Measurements from ENCODE around the gene PDP2.

PDP2 gene, protein sequence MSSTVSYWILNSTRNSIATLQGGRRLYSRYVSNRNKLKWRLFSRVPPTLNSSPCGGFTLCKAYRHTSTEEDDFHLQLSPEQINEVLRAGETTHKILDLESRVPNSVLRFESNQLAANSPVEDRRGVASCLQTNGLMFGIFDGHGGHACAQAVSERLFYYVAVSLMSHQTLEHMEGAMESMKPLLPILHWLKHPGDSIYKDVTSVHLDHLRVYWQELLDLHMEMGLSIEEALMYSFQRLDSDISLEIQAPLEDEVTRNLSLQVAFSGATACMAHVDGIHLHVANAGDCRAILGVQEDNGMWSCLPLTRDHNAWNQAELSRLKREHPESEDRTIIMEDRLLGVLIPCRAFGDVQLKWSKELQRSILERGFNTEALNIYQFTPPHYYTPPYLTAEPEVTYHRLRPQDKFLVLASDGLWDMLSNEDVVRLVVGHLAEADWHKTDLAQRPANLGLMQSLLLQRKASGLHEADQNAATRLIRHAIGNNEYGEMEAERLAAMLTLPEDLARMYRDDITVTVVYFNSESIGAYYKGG

DNA sequence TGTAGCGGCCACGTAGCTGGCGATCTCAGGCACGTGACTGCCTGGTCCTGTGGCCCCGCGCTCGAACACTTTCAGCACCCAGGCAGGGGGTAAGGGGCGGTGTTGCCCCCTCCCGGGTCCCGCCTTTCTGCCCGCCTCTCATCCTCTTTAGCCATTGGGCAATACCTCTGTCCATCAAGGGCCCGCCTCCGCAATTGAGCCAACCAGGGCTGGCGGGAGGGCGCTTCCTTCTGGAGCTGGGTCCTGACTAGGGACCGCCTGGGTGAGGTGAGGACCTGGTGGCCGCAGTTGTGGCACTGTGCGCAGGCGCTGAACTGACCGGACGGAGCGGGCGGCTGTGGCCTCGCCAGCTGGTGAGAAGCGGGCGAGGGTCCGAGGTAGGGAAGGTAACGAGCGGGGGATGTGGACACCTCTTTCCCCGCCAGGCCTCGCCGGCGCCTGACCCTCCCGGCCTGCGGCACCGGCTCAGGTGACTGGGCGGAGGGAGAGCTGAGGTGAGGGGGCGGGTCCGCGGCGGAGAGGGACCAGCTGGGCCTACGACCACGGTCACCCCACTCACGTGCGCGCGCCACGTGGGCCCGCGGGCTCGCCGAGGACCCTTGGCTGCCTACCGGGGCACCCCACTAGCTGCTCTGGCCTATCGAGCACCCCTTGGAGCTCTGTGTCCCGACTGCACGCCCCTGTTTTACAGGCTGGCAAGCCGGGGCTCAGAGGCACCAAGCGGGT lies at the start of gene PDP2:
TSS of gene PDP2 (plus strand) at position 228 of the 726 bp plus-strand sequence. CDS start 3,770 bp downstream, outside the sequence.
- DNase-seq (ENCODE audit: low read depth) = peak; percentile 95

DNA sequence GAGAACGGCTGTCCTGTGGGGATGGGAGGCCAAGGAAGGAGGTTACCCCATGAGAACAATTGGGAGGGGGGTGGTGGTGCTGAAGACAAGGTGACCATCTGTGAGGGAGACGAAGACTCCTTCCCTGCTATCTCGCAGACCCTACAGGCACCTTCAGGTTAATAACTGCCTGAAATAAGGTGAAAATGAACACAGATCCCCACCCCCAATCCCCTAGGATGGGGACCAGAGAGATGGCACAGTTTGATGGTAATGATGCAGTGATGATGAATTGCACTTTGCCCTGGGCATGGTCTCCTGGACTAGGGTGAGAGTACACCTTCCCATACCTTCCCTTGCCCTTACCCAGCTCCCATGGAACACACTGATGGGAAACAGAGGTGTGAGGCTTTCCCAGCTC lies 48.1 kb upstream of the PDP2 start:
- no peak for DNase-seq (ENCODE audit: low read depth)

DNA sequence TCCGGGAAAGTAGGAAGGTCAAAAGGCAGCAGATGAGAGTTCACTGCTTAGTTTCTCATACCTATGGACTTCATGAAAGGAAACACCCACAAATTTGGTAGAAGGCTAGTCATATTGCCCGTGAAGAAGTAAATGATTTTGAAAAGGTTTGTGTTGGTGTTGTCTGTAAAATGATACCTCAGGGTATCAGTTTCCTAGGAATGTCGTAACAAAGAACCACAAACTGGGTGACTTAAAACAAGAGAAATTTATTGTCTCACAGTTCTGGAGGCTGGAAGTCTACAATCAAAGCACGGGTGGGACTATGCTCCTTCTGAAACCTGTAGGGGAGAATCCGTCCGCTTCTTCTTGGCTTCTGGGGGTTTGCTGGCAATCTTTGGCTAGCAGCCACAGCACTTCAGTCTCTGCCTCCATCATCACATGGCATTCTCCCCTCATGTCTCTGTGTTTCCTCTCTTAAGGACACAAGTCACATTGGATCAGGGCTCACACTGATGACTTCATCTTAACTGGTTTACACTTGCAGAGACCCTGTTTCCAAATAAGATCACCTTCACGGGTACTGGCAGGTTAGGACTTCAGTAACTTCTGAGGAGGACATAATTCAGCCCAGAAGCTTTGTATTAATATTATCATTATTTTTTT lies 47.5 kb upstream of the PDP2 start:
- no peak for DNase-seq (ENCODE audit: low read depth)

DNA sequence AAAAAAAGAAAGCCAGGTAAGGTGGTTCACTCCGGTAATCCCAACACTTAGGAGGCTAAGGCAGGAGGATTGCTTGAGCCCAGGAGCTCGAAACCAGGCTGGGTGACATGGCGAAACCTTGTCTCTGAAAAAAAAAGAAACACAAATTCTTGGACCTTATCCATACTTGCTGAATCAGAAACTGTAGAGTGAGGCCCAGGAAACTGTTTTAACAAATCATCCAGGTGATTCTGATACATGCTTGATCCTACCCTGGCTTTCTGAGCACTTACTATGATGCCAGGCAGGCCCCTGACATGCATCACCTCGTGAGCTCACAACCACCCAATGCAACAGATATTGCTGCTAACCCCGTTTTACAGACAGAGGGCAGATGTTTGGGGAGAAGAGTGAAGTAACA lies 45.6 kb upstream of the PDP2 start:
- no peak for DNase-seq (ENCODE audit: low read depth)

DNA sequence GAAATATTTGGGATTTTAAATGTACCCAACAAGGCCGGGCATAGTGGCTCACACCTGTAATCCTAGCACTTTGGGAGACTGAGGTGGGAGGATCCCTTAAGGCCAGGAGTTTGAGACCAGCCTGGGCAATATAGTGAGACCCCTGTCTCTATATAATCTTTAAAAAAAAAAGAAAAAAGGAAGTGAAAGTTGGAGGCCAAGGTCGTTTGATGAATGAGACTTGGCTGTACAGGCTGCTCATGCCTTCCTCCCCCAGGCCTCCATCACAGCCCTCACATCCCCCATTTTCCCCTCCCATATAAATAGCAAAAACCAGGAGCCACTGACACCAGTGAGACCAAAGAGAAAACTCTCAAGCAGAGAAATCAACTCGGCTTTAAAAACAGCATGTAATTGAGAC lies 39.4 kb upstream of the PDP2 start:
- DNase-seq (ENCODE audit: low read depth) = no peak

DNA sequence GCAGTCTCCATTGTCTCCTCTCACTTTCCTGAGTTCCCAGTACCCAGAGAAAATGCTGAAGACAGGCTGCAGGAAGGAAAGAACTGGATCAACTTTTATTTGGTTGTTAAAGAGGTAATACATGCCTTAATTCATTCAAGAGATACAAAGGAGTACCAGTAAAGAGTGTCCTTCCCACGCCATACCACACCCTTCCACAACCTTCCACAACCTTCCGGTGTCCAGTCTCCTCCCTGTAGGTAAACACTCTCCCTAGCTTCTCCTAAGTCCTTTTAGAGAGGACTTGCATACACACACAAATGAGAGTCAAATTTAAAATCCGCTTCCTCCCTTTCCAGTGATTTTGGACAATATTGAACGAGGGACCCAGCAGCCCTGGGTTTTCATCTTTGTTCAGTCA lies 38.9 kb upstream of the PDP2 start:
- no peak for DNase-seq (ENCODE audit: low read depth)

DNA sequence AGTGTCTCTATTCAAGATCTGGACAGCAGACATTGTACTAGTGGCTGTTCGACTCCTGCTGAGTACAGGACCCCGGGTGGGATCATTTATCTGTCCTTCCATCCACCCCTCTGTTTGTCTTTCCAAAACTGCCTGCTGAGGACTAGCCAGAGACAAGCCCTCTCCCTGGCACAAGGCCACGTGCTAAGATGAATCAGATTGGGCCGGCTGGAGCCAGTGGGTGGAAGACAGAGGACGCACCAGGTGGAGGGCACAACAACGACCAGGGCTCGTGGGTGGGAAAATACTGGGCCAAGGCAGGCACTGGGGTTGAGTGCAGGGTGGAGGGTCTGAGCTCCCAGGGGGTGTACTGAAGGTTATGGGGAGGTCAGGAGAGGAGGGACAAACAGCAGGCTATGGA lies 37.5 kb upstream of the PDP2 start:
- DNase-seq (ENCODE audit: low read depth) = no peak

DNA sequence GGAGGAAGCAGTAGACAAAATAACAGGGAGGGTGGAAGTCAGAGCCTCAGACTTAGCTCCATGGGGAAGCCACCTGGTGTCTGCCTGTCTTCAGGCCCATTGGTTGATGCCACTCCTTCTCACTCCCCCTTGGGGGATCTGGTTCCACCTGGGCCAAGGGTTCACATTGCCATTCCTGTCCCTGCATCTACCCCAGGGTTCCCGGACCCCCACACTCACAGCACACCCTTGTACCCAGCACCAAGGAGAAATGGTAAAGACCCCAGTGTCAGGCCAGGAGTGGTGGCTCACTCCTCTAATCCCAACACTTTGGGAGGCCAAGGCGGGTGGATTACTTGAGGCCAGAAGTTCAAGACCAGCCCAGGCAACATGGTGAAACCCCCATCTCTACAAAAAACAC lies 37.1 kb upstream of the PDP2 start:
- DNase-seq (ENCODE audit: low read depth) = no peak

DNA sequence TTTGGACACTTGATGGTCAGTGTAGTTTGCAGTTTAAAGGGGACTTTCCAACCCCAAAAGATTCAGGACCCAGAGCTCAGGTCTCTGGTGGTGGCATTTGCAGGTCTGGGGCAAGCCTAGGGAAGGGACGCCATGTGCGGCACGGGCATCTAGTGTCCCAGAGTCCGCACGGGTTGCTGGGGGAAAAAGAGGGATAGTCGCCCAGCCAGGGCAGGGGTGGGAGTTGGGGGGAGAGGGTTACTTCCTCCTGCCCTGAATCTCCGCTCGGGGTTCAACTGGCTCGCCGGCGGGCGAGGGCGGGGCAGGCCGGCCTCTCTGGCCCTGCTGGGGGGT lies 36.3 kb upstream of the PDP2 start:
- no peak for DNase-seq (ENCODE audit: low read depth)

DNA sequence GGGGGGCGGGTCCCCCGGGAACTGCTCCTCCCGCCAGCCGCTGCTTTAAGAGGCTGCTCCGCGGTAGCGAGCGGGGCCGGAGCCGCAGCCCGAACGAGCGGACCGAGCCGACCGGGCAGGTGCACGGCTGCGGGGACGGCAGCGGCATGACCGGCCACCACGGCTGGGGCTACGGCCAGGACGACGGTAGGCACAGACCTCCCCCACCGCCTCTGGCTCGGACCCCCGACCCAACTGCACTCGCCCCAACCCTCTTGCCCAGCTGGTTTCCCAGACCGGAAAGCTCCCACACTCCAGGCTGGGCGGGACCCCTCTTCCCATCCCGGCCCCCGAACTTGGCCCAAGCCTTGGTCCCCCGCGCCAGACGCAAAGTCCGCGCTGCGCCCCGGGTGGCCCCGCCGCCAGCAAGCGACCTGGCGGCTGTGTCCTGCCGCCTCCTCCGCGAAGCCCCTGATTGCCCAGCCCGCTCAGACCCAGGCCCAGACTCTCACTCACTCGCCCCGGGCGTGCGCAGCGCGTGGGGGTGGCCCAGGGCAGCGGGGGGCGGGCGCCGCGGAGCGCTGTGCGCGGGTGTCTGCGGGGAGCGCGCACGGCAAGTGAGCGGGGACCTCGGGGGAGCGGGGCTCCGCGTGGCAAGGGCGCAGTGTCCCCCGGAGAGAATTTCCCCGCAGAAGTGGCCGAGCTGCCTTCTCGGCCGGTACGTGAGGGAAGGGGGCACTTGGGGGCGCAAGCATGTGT lies 35.8 kb upstream of the PDP2 start, which contains the start of gene CA7:
TSS of gene CA7 (plus strand) at position 73 of the 738 bp plus-strand sequence. CDS start at position 147, 74 bp downstream.
- DNase-seq (ENCODE audit: low read depth) = no peak

DNA sequence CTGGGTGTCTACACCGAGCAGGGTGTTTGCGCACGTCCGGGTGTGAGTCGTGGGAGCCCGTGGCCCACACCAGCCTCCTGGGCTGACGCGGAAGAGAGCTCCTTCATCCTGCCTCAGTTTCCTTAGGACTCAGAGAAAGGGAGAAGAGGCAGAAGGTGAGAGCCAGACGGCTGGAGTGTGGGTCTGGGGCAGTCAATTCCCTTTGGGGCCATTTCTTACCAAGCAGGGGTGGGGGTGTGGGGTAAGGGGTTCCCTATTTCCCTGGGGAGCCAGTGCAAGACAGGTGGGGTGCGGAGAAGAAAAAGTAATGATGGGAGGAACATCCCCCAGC lies 35.3 kb upstream of the PDP2 start:
- no peak for DNase-seq (ENCODE audit: low read depth)

DNA sequence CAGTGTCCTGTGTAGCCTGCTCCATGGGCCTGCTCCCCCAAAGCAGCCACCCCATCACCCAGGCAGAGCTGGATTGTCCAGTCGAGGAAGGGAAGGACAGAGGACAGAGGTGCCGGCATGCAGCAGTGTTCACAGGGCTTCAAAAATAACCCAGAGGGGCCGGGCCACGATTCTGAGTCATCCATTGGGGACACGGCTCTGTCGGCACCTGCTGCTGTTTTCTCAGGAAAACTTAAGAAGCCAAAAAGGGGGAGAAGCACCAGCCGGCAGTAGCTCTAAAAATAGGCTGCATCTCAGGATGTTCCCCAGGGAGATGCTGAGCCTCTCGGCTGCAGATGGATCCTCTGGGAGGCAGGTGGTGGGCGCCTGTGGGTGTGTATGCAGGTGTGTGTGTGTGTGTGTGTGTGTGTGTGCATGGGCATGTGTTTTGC lies 34.5 kb upstream of the PDP2 start:
- no peak for DNase-seq (ENCODE audit: low read depth)

DNA sequence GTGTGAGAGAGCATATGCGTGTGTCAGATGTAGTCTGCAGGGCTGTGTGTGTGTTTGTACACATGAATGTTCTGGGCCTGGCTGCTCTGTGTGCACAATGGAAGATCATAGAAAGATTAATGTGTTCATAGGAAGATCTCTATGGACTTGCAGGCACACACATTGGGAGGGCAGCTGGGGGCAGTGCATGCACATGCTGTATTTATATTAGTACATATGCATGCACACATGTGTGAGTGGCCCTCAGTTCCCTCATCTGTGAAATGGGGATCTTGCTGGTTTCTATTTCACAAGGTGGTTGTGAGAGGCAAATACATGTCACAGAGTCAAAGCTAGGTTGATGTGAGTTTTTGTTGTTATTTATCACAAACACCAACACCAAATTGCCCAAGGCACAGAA lies 34.0 kb upstream of the PDP2 start:
- no peak for DNase-seq (ENCODE audit: low read depth)

DNA sequence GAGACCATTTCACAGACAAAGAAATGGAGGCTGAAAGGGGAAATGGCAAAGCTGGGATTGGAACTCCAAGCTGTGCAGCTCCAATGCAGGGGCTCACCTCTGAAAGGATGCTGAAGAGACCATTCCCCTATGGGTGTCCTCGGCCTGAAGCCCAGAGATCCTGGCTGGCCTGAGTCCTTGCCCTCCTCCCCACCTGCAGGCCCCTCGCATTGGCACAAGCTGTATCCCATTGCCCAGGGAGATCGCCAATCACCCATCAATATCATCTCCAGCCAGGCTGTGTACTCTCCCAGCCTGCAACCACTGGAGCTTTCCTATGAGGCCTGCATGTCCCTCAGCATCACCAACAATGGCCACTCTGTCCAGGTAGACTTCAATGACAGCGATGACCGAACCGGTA lies 33.5 kb upstream of the PDP2 start:
- DNase-seq (ENCODE audit: low read depth) = no peak

DNA sequence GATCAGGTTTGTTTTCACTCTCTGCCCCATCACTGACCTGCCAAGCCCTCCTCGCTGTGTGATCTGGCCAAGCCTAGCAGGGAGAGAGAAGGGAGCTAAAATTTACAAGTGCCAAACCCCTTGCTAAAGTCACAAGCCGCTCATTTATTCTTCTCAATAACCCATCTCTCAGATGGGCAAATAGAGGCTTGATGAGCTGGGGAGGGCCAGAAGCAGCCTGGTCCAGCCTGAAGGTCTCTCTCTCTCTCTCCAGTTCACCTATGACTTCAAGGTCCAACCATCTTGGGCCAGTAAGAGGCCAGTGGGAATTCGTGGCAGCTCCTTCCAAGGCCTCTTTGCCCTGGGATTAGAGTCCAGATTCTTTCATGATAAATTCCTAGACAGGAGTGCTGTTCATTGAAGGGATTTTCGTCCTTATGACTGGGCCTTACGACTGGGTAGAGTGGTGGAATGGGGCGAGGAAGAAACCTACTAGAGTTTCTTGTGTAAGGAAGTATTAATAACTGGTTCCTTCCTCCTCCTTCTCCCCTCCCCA lies 32.7 kb upstream of the PDP2 start:
- no peak for DNase-seq (ENCODE audit: low read depth)

DNA sequence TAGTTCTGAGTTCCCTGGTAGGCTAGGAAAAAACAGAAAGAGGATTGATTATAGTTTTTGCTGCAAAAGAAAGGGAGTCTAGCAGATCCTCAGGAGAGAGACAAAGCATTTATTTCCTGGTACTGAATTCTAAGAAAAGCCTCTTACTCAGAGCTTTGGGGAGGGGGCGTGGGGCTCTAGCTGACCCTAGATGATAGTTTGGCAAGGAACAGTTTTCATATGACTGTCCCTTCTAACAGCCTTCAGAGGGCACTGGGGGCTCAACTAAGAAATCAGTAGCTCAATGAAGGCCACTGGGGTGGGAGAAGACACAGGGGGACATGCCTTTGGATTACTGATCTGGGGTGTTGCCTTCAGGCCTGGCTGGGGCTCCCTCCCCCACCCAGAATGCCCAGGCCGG lies 32.1 kb upstream of the PDP2 start:
- DNase-seq (ENCODE audit: low read depth) = no peak

DNA sequence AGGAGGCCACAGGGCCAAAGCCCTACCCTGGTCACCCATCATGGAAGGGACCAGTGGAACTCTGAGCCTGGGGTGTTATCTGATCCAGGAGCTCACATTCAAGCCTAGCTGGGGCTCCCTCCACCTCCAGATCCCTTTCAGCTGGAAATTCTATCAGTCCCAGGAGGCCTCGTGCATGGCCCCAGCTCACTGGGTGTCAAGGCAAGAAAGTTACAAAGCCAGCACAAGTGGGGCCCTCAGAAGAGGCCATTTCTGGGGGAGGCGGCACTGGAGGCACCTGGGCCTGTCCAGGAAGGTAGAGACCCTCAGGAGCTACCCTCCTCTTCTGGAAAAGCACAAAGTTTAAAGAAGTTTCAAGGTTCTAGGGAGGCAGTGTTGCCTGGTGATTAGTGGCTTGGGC lies 31.3 kb upstream of the PDP2 start:
- no peak for DNase-seq (ENCODE audit: low read depth)

DNA sequence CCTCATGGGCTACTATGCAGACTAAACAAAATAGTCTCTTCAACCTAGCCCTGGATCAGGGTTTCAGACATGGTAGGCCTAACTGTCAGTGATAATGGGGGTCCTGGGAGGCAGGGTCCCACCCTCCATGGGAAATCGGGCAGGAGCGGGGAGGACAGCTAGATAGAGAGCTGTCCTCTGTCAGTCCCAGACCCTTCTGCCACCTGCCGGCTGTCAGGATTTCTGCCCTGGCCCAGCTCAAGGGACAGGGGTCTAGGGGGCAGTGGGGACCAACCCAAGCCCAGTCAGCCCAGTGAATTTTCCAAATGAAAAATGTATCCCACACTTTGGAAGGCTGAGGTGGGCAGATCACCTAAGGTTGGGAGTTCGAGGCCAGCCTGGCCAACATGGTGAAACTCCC lies 30.8 kb upstream of the PDP2 start:
- no peak for DNase-seq (ENCODE audit: low read depth)

DNA sequence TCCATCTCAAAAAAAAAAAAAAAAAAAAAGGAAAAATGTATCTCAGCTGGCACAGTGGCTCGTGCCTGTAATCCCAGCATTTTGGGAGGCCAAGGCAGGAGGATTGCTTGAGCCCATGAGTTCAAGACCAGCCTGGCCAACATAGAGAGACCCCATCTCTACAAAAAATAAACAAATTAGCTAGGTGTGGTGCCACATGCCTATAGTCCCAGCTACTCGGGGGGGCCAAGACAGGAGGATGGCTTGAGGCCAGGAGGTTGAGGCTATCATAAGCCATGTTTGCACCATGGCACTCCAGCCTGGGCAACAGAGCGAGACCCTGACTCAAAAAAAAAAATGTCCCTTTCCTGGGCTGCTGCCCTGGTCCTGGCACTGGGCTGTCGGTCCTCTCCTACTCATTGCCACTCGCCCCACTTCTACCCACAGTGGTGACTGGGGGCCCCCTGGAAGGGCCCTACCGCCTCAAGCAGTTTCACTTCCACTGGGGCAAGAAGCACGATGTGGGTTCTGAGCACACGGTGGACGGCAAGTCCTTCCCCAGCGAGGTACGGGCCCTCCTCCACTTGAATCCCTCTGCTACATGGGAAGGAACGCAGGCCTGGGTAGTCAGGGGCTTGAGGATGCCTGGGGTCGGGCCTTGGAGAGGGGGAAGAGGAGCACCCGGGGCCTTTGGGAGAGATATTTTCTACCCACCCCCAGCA lies 30.1 kb upstream of the PDP2 start:
- DNase-seq (ENCODE audit: low read depth) = no peak

DNA sequence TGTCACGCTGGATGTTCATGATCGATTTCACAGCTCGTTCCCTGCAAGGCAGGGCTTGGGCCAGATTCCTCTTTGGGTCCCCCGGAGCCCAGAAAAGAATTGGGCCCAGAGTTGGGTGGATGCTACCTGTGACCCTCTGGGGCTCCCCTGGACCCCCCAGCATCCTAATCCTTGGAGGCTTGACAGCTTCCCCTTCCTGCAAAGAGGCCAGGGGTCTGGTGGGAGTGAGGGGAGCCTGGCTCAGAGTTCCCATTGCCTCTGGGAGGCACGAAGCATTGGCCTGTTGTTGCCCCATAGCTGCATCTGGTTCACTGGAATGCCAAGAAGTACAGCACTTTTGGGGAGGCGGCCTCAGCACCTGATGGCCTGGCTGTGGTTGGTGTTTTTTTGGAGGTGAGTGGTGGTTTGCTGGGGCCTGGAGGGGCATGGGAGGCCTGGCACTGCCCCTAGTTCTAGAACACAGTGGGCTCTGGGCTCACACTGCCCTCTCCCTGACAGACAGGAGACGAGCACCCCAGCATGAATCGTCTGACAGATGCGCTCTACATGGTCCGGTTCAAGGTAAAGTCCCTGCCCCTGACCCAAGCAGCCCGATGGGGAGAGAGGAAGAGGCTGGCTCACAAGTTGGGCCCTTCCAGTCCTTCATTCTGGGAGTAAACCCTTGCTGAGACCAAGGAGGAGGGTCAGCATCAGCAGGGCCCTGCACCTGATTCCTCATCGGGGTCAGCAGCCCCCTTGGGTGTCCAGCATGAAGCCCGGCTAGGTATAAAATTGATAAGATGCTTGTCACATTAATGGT lies 28.9 kb upstream of the PDP2 start:
- DNase-seq (ENCODE audit: low read depth) = no peak

All from CMK (cell line).